Keratinocyte (primary cell): ENCODE measurements around the gene FGF2. TPM values are rescaled to one million over a fixed set of nuclear protein-coding genes. Genes with fewer than 3 reads are reported as not detected.

ENCODE experiments used
- DNase-seq: peaks from one replicate; pipeline ENCODE4 v3.0.0-alpha.2; 2011; ENCODE audit warnings: low read depth, missing footprints, low spot score
- FAIRE-seq: peaks from 2 replicates; lab custom pipeline; 2011; peaks lifted over from hg19 to GRCh38; lab: Jason Lieb, UNC
- H2AFZ ChIP-seq: 2 replicates; pipeline ENCODE4 v1.6.0; 2012; ENCODE audit warnings: low read length, control low read depth, inconsistent platforms; ENCODE audit not compliant: control insufficient read depth
- H3K27ac ChIP-seq: 2 replicates; pipeline ENCODE4 v1.5.1; 2011; ENCODE audit warnings: low read length; ENCODE audit not compliant: control insufficient read depth, insufficient read depth
- H3K27me3 ChIP-seq: 3 replicates; pipeline ENCODE4 v1.6.0; 2011; ENCODE audit warnings: low read length; ENCODE audit not compliant: control insufficient read depth, insufficient read depth; ENCODE audit errors: extremely low read depth
- H3K36me3 ChIP-seq, 2 experiments: 2 replicates in 1 of 2; 3 replicates in 1 of 2; pipeline ENCODE4 v1.5.1; 2011; ENCODE audit warnings: low read length in 2 of 2, mild to moderate bottlenecking in 1 of 2; ENCODE audit not compliant: control insufficient read depth in 2 of 2, insufficient read depth in 2 of 2; ENCODE audit errors: extremely low read depth in 1 of 2
- H3K4me1 ChIP-seq: 3 replicates; pipeline ENCODE4 v1.5.1; 2011; ENCODE audit warnings: low read length; ENCODE audit not compliant: control insufficient read depth, insufficient read depth; ENCODE audit errors: extremely low read depth
- H3K4me2 ChIP-seq: 3 replicates; pipeline ENCODE4 v1.6.0; 2011; ENCODE audit warnings: low read depth, low read length; ENCODE audit not compliant: control insufficient read depth, insufficient read depth; ENCODE audit errors: extremely low read depth
- H3K4me3 ChIP-seq, 3 experiments: fragments of 200-600 bp in 1 of 3; sonication (generic) in 1 of 3; 2 replicates in 2 of 3; 3 replicates in 1 of 3; pipeline ENCODE4 v1.5.1; 2011 to 2016; ENCODE audit warnings: low read length in 3 of 3, mild to moderate bottlenecking in 3 of 3, control low read depth in 2 of 3, inconsistent platforms in 1 of 3, low read depth in 1 of 3, mixed read lengths in 1 of 3, mixed run types in 1 of 3, moderate library complexity in 1 of 3; ENCODE audit not compliant: control insufficient read depth in 2 of 3, insufficient read depth in 2 of 3; ENCODE audit errors: extremely low read depth in 1 of 3
- H3K79me2 ChIP-seq: 2 replicates; pipeline ENCODE4 v1.6.0; 2012; ENCODE audit warnings: low read length; ENCODE audit not compliant: control insufficient read depth, insufficient read depth
- H3K9ac ChIP-seq: 3 replicates; pipeline ENCODE4 v1.6.0; 2011; ENCODE audit warnings: low read length; ENCODE audit not compliant: control insufficient read depth, insufficient read depth; ENCODE audit errors: extremely low read depth
- H3K9me1 ChIP-seq: 3 replicates; pipeline ENCODE4 v1.6.0; 2011; ENCODE audit warnings: low read length; ENCODE audit not compliant: control insufficient read depth, insufficient read depth; ENCODE audit errors: extremely low read depth
- H3K9me3 ChIP-seq: 2 replicates; pipeline ENCODE4 v1.5.1; 2012; ENCODE audit warnings: low read depth, low read length; ENCODE audit not compliant: control insufficient read depth
- H4K20me1 ChIP-seq: 3 replicates; pipeline ENCODE4 v1.6.0; 2011; ENCODE audit warnings: low read length; ENCODE audit not compliant: control insufficient read depth, insufficient read depth; ENCODE audit errors: extremely low read depth
- CTCF ChIP-seq, 3 experiments: IDR thresholded peaks in 1 of 3; conservative IDR thresholded peaks in 1 of 3; optimal IDR thresholded peaks in 1 of 3; 2 replicates in 2 of 3; 3 replicates in 1 of 3; pipeline versions ENCODE3 to v1.5.1; 2011; ENCODE audit warnings: low read length in 3 of 3, mild to moderate bottlenecking in 3 of 3, moderate library complexity in 2 of 3, control low read depth in 1 of 3, inconsistent platforms in 1 of 3; ENCODE audit not compliant: insufficient read depth in 2 of 3; ENCODE audit errors: extremely low read depth in 1 of 3
- EZH2 ChIP-seq: IDR thresholded peaks from one replicate; pipeline ENCODE4 v1.6.1; 2012; ENCODE audit warnings: inconsistent platforms, mild to moderate bottlenecking, low read length, moderate library complexity
- dilution Hi-C: fragments of 300-500 bp; cut with MboI; formaldehyde crosslinking; loops from one replicate; pipeline ENCODE4 v1.7.0; 2020; ENCODE audit warnings: low sequenced_read_pairs; ENCODE audit not compliant: extremely low pct_ligation_motif_present
- polyA plus RNA-seq, 5 experiments: library from polyadenylated mRNA; depleted of rRNA in 3 of 5; stranded (reverse) in 3 of 5; stranded (forward) in 1 of 5; unstranded in 1 of 5; fragments of >200 nt; gene quantifications; 1 replicate in 1 of 5; 2 replicates in 3 of 5; 3 replicates in 1 of 5; pipeline versions ENCODE4 v1.2.1 to v1.2.3, GENCODE V29; 2011 to 2012; ENCODE audit warnings: missing spikeins in 2 of 5, low read depth in 1 of 5, low replicate concordance in 1 of 5

Gene FGF2
- polyA plus RNA-seq, 1 donor (not counting 4 experiments of a cell fraction or from before 2014, with no cell fraction given), result 1.7 TPM

GRCh38 chr4:122814426-122814825, 12.2 kb upstream of the FGF2 start:
- no peak overlapping the region for H3K9ac ChIP-seq
- no peak overlapping the region for H3K4me2 ChIP-seq
- FAIRE-seq (no peak), DNase-seq (no peak)
- no peaks in the 10 kb centered on the region for H4K20me1 ChIP-seq
- H3K4me3 ChIP-seq, result no peak overlapping the region
- no peaks in the 10 kb centered on the region for H3K36me3 ChIP-seq
- dilution Hi-C loops, result no loop called here
- H3K4me1 ChIP-seq, result no peaks in the 10 kb centered on the region
- no peak overlapping the region for H2AFZ ChIP-seq
- no peak for TF ChIP-seq EZH2
- TF ChIP-seq CTCF (optimal IDR thresholded peaks at IDR 0.05 in 1 of 3, IDR thresholded peaks at IDR 0.05 in 1 of 3, conservative IDR thresholded peaks at IDR 0.05 in 1 of 3; ENCODE audit: extremely low read depth in 1 of 3, insufficient read depth in 2 of 3, low read length in 3 of 3), result no peak
- H3K9me1 ChIP-seq, result no peaks in the 10 kb centered on the region
- no peaks in the 10 kb centered on the region for H3K79me2 ChIP-seq
- no peaks in the 10 kb centered on the region for H3K27me3 ChIP-seq
- H3K27ac ChIP-seq, result no peak overlapping the region
- no peaks in the 10 kb centered on the region for H3K9me3 ChIP-seq

GRCh38 chr4:122815248-122815647, 11.4 kb upstream of the FGF2 start:
- Histone ChIP-seq H3K4me1 (peaks cover 5% of the 10 kb centered on the region), H3K9ac (no peak overlapping the region), H3K27ac (no peak overlapping the region), H3K27me3 (no peaks in the 10 kb centered on the region), H3K4me3 (no peak overlapping the region), H2AFZ (no peak overlapping the region), H3K9me1 (no peaks in the 10 kb centered on the region), H3K79me2 (no peaks in the 10 kb centered on the region), H3K36me3 (no peaks in the 10 kb centered on the region), H3K4me2 (no peak overlapping the region), H3K9me3 (no peaks in the 10 kb centered on the region), H4K20me1 (no peaks in the 10 kb centered on the region)
- no peak for TF ChIP-seq CTCF (optimal IDR thresholded peaks at IDR 0.05 in 1 of 3, IDR thresholded peaks at IDR 0.05 in 1 of 3, conservative IDR thresholded peaks at IDR 0.05 in 1 of 3; ENCODE audit: extremely low read depth in 1 of 3, insufficient read depth in 2 of 3, low read length in 3 of 3)
- dilution Hi-C loops, result no loop called here
- DNase-seq (no peak), FAIRE-seq (no peak)
